Activated CD4-positive, CD25-positive, alpha-beta regulatory T cell (primary cell): Measurements from ENCODE around the gene GEMIN4.
"Not testable (repeated sequence)": the region's sequence is repeated elsewhere in the genome, so short reads cannot be mapped to it uniquely, and the experiment has no call there.

Source experiments
- DNase-seq, 4 experiments: peaks; one replicate each; lab custom pipeline; 2025; lab: John Stamatoyannopoulos, UW

Gene GEMIN4

GRCh38 chr17:778096-778495 lies 26.0 kb upstream of the GEMIN4 start:
- no peak for DNase-seq

DNA sequence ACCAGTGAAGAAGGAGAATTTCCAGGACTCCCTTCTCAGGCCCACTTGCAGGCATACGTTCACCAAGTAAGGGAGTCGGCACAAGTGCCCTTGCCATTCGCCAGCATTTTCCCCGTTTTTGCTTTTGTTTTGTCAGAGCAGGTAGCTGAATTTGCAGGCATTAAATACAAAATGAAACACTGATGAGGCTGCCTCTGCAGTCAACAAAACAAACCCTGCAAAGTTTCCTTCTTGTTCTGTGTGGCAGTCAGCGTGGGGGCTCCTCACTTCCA lies 22.2 kb upstream of the GEMIN4 start:
- no peak for DNase-seq

GRCh38 chr17:773467-774312 lies 21.6 kb upstream of the GEMIN4 start:
- no peak for DNase-seq

- DNase-seq = no peak
Measured at GRCh38 chr17:773016-773415, 21.0 kb upstream of the GEMIN4 start.

- no peak for DNase-seq
Measured at GRCh38 chr17:767076-767475, 15.0 kb upstream of the GEMIN4 start.

DNA sequence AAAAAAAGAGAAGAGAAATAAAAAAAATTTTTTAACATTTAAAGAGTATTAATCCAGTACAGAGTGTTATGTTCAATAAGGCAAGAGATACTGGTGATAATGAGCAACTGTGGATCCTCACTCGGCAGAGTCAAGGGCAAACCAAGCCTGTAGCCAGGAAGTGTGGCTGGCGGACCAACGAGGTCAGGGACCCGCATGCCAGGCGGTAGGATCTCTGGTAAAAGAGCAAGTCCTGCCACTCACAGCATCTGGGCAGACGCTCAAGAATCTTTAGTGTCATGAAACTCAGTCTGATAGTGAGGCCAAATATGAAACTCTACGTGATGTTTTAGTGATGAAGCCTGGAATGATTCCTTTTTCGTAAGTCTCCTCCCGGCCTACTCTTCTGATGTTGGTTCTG lies 8.3 kb upstream of the GEMIN4 start:
- DNase-seq = no peak

DNA sequence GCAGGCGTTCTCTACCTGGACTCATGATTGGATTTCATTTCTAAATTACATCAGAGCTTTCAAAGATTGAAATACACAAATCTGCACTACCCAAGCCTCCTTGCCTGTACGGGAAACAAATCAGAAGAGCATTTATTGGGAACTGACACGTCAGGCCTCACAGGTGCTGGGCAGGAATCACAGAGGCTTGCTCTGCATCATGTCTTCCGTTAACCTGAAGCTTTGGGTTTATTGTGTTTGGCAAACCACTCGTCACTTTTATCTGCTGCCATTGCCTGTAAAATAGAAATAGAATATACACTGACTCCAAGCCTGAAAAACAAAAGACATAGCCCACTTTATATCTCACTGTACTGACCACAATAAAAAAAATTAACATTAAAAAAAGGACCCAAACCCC lies 7.9 kb upstream of the GEMIN4 start:
- no peak for DNase-seq

DNA sequence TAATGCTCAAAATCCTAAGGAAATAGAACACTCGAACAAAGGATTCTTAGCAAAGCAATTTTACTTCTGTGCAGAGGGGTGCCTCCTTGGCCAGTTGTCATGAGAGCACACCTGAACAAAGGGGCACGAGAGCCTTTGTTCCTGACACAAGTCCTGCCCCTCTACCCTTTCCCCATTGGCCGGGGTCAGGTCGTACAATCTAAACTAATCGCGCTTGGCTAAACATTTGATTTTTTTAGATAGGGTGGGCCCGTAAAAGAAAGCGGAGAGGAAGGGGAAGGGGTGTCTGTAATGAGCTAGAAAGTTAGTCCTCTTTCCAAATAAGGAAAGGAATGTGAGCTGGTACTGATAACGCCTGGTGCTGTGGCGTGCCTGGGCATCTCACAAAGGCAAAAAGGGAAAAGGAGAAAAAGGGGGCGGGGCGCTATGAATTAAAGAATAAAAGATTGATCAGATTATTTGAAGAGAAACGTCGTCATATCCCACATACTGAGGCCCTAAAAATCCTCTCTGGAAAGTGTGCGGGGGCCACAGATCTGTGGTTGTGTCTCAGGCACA lies 4.0 kb upstream of the GEMIN4 start:
- not testable (repeated sequence) for DNase-seq

GRCh38 chr17:755319-755961 lies 3.4 kb upstream of the GEMIN4 start:
- DNase-seq = not testable (repeated sequence)

GRCh38 chr17:753418-753817 lies 1.4 kb upstream of the GEMIN4 start:
- DNase-seq = no peak

DNA sequence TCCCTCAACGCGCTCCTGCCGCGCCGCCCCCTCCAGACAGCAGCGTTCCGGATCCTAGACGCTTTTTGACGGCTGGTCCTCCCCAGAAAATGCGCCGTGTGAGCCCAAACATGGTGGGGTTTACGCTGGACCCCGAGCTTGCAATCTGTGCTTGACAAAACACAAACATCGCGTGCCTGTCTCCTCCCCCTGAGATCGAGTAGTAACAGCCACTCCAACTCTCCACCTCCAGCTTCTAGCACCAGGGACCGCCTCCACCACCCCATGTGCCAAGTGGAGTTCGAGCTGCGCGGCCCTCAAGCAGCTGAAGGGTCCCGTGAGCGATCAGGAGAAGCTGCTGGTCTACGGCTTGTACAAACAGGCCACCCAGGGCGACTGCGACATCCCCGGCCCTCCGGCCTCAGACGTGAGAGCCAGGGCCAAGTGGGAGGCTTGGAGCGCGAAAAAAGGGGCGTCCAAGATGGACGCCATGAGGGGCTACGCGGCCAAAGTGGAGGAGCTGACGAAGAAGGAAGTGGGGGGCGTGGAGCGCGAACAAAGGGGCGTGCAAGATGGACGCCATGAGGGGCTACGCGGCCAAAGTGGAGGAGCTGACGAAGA lies 656 bp upstream of the GEMIN4 start:
- peak in 1 of 4 experiments; percentile 29 for DNase-seq

- DNase-seq = peak in 3 of 4 experiments; percentile 26 to 39 (median 26)
Measured at GRCh38 chr17:751269-752001, 629 bp downstream of the GEMIN4 start.

DNA sequence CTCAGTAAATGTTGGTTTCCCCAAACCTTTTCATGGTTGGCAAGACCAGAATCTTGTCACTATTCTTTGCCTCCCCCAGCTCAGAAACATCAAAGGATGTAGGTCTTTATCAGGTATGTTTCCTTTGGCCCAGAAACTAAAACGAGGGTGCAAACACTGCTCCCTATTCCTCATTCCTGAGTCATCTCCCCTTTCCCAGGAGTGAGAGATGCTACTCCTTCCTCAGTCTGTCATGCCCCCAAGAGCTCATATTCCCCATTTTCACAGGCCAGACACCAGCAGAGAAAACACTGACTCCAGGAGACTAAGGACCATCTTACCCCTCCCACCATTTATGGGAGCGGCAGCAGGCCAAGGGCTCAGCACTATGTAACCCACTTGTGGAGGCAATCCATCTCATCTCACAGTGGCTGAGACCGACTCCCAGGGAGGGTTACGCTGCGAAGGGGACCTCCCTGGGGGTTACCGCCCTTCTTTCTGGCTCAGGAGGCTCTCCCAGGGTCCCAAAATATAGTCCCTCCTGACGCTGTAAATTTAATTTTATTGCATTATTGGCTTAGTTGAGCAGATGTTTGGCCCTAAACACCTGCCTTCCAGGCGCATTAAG lies 1.5 kb downstream of the GEMIN4 start:
- no peak for DNase-seq

DNA sequence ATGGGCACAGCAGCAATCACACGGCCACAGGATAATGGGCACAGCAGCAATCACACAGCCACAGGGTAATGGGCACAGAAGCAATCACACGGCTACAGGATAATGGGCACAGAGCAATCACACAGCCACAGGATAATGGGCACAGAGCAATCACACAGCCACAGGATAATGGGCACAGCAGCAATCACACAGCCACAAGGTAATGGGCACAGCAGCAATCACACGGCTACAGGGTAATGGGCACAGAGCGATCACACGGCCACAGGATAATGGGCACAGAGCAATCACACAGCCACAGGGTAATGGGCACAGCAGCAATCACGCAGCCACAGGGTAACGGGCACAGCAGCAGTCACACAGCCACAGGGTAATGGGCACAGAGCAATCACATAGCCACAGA lies 2.7 kb downstream of the GEMIN4 start:
- not testable (repeated sequence) for DNase-seq

- not testable (repeated sequence) for DNase-seq
Measured at GRCh38 chr17:748604-749003, 3.5 kb downstream of the GEMIN4 start.

DNA sequence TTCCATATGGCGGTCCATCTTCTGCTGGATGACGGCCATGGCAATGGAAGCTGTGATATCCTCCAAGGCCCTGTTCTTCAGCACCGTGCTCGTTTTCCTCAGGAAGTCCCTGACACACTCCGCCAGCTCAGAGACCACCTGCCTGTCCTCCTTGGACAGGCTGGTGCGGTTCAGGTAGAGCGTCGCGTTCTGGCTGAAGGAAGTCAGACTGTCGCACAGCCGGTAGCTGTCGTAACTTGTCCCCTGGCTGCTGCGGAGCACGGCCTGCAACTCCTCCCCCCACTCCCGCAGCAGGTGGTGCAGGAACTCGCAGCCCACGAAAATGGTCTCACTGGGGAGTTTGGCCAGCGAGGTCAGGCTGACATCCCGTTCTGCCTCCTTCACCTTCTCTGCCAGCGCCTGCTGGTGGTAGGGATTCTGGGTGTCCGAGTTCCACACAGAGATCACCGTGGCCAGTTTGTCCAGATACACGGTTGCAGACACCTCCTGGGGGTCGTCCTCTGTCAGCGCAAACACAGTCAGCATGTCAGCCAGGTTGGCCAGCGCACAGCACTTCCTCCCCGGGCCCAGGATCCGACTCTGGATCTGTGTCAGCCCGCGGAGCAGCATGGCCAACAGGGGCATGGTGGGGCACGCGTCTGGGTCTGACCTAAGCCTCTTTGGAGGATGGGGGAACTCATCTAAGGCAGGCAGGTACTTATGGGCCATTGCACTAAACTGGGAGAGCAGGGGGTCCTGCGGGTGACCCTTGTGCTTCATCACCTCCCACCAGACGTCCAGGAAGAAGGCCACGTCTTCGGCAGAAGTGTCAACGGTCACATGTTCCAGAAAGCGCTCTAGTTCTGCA lies 5.1 kb downstream of the GEMIN4 start:
- DNase-seq = no peak

DNA sequence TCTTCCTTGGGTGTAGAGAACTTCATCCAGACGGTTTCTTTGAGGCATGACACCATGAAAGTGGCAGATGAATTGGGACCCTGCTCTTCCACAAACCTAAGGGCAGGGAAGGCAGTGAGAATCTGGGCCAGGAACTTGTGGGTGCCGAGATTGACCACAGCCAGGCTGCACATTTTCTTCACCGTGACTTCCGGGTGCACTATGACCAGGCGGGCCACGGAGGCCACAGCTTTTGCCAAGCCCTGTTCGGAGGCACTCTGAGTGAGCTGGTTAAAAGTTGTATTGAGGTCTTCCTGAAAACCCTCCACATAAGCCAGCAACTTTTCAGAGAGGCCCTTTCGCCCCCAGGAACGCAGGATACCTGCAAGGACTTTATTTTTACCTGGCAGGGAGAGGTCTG lies 5.9 kb downstream of the GEMIN4 start:
- no peak for DNase-seq

DNA sequence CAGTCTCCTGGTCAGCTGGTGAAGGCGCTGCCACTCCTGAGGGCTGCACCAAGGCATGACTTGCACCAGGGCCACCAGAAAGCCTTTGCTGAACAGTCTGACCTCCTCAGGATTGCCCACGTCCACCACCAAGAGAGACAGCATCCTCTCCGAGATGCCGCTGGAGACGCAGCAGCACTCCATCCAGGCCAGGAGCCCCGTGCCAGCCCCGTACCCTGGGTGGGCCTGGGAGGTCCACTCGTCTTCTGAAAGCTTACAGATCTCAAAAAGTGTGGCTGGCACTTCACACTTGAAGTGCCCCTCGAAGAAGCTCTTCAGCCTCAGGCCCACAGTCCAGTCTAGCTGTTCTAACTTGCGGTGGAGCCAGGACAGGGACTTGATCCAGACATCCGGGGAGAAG lies 6.7 kb downstream of the GEMIN4 start:
- no peak for DNase-seq

DNA sequence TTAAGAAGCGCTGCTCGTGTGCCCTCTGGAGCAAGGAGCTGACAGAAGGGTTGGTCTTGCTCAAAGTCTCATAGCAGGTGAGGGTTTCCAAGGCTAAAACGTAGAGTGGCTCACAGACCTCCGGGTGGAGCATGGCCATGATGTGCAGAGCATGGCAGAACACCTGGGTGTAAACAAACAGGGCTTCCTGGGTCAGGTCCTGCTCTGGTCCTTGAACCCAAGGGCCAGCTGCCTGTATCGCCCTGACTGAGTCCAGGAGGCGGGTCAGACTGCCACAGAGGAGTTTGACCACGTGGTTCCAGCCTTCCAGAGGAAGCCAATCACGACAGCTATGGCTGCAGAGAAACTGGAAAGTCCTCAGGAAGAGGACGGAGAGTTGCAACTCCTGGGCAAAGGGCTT lies 7.1 kb downstream of the GEMIN4 start:
- no peak for DNase-seq

DNA sequence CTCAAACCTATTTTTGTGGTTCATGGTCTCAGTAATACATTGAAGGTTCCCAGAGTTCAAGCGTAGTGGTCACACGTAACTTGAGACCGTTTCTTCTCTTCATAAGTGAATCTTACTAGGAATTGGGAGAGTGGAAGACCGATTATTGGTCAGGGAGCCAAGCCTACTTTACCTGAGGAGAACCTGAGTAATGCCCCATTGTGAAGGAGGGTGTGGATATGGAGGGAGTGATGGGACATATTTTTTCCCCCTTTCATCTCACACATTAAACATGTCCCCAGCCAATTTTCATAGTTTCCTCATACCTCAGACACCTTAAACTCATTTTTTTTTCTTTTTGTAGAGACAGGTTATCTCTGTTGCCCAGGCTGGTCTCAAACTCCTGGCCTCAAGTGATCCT lies 8.9 kb downstream of the GEMIN4 start:
- DNase-seq = no peak
